Suprapubic skin (tissue), 4 donors: ENCODE measurements around the gene SHFL. TPM values are rescaled to one million over a fixed set of nuclear protein-coding genes. Genes with fewer than 3 reads are reported as not detected.

Source experiments
- DNase-seq, 2 donors: peaks; one replicate each; pipeline ENCODE4 v3.0.0-alpha.2; 2019; ENCODE audit warnings: low spot score in 2 of 2
- H3K27ac ChIP-seq: fragments of 200-600 bp; sonication (generic); one replicate; pipeline ENCODE4 v1.5.1; 2019
- H3K27me3 ChIP-seq: fragments of 200-600 bp; sonication (generic); one replicate; pipeline ENCODE4 v1.5.1; 2019
- H3K36me3 ChIP-seq: fragments of 200-600 bp; sonication (generic); one replicate; pipeline ENCODE4 v1.5.1; 2019
- H3K4me1 ChIP-seq: fragments of 200-600 bp; sonication (generic); one replicate; pipeline ENCODE4 v1.5.1; 2019
- H3K4me3 ChIP-seq: fragments of 200-600 bp; sonication (generic); one replicate; pipeline ENCODE4 v1.5.1; 2019; ENCODE audit warnings: mild to moderate bottlenecking
- H3K9me3 ChIP-seq: fragments of 200-600 bp; sonication (generic); one replicate; pipeline ENCODE4 v1.5.1; 2019
- EP300 ChIP-seq: sonication (generic); formaldehyde crosslinking; IDR thresholded peaks from one replicate; pipeline ENCODE4 v1.6.1; 2017; ENCODE audit warnings: antibody characterized with exemption
- POLR2A ChIP-seq, 2 donors: fragments of 450-650 bp; IDR thresholded peaks; one replicate each; pipeline ENCODE4 v1.6.1; 2017; ENCODE audit warnings: antibody characterized with exemption in 2 of 2, mild to moderate bottlenecking in 2 of 2, moderate library complexity in 2 of 2
- POLR2AphosphoS5 ChIP-seq, 3 donors: sonication (generic); formaldehyde crosslinking; IDR thresholded peaks; one replicate each; pipeline ENCODE4 v1.6.1; 2017; ENCODE audit warnings: antibody characterized with exemption in 3 of 3
- WGBS: methylation state at CpG from one replicate; pipeline ENCODE4 v1.1.5; 2018; 5-methylcytosine and 5-hydroxymethylcytosine counted together
- total RNA-seq, 4 donors: library from RNA; depleted of rRNA; stranded (reverse); fragments of >200 nt; gene quantifications; one replicate each; pipeline ENCODE4 v1.1.0, GENCODE V29; 2016
- TF ChIP-seq, protein P1 (sequence below), 2 donors: fragments of 200-600 bp in 1 of 2; fragments of 450-650 bp in 1 of 2; sonication (generic) in 1 of 2; IDR thresholded peaks; one replicate each; pipeline ENCODE4 v1.5.1; 2016 to 2019; ENCODE audit warnings: antibody characterized with exemption in 2 of 2, mild to moderate bottlenecking in 1 of 2, moderate library complexity in 1 of 2

Gene SHFL
- total RNA-seq, 4 donors from 2014 or later: 11.8 to 26.7 (median 22.3) TPM

DNA sequence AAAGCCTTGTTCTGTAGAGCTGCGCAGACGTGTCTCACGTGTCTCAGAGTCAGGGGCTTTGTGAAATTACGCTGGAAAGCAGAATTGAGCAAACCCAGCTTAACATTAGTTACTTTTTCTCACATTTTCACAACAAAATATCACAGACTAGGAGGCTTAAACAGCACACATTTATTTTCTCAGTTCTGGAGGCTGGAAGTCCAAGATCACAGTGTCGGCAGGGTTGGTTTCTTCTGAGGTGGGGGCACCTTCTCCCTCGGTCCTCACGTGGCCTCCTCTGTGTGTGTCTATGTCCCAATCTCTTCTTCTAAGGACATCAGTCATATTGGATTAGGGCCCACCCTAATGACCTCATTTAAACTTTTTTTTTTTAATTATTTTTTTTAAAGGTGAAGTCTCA lies 38.3 kb downstream of the SHFL start:
- H3K4me1 ChIP-seq: peaks cover 17% of the 10 kb centered on the region
- DNase-seq: no peak
- H3K36me3 ChIP-seq: peaks cover 16% of the 10 kb centered on the region
- H3K27ac ChIP-seq: no peak overlapping the region
- WGBS: 95% methylated on average over 7 of the region's 7 CpGs
- no peaks in the 10 kb centered on the region for H3K27me3 ChIP-seq
- no peak for TF ChIP-seq POLR2AphosphoS5 (IDR thresholded peaks at IDR 0.05)
- TF ChIP-seq, protein P1, sequence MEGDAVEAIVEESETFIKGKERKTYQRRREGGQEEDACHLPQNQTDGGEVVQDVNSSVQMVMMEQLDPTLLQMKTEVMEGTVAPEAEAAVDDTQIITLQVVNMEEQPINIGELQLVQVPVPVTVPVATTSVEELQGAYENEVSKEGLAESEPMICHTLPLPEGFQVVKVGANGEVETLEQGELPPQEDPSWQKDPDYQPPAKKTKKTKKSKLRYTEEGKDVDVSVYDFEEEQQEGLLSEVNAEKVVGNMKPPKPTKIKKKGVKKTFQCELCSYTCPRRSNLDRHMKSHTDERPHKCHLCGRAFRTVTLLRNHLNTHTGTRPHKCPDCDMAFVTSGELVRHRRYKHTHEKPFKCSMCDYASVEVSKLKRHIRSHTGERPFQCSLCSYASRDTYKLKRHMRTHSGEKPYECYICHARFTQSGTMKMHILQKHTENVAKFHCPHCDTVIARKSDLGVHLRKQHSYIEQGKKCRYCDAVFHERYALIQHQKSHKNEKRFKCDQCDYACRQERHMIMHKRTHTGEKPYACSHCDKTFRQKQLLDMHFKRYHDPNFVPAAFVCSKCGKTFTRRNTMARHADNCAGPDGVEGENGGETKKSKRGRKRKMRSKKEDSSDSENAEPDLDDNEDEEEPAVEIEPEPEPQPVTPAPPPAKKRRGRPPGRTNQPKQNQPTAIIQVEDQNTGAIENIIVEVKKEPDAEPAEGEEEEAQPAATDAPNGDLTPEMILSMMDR (IDR thresholded peaks at IDR 0.05): no peak
- TF ChIP-seq EP300: no peak
- TF ChIP-seq POLR2A (IDR thresholded peaks at IDR 0.05): no peak
- no peaks in the 10 kb centered on the region for H3K9me3 ChIP-seq
- no peak overlapping the region for H3K4me3 ChIP-seq

DNA sequence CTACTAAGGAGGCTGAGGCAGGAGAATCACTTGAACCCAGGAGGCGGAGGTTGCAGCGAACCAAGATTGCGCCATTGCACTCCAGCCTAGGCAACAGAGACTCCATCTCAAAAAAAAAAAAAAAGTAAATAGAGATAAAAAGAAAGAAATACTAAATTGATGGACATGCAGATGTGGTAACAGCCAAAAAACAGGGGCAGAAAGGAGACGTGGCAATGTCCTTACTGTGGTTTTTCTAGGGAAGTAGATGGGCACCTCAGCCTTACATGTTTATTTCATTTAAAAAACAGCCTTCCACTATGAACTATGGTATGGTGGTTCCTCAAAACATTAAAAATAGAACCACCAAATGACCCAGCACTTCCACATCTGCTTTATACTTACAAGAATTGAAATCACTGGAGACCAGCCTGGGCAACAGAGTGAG lies 40.1 kb downstream of the SHFL start:
- WGBS: 84% methylated on average over 4 of the region's 4 CpGs
- Histone ChIP-seq H3K4me3 (no peak overlapping the region), H3K27ac (no peak overlapping the region), H3K27me3 (no peaks in the 10 kb centered on the region), H3K4me1 (peaks cover 5% of the 10 kb centered on the region), H3K36me3 (peaks cover 17% of the 10 kb centered on the region), H3K9me3 (no peaks in the 10 kb centered on the region)
- TF ChIP-seq, protein P1 (IDR thresholded peaks at IDR 0.05): no peak
- TF ChIP-seq EP300: no peak
- TF ChIP-seq POLR2AphosphoS5 (IDR thresholded peaks at IDR 0.05): no peak
- no peak for TF ChIP-seq POLR2A (IDR thresholded peaks at IDR 0.05)
- DNase-seq: no peak

DNA sequence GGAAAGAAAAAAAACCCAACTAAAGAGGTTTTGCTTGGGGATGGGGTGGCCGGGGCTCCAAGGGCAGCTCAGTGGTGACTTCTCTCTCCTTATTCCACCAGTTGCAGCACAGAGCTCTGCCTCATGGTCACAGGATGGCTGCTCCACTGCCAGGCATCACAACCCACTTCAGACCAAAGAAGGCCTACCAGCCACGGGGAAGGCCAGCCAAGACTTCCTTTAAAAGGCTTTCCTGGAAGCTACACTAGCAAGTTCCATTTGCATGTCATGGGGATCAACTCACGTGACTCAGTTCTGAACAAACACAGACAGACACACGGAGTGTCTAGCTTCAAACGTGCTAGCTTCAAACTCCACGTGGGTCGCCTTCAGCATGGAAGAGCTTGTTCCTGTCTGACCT lies 46.8 kb downstream of the SHFL start:
- WGBS: 91% methylated on average over 7 of the region's 7 CpGs
- no peak for TF ChIP-seq EP300
- TF ChIP-seq, protein P1 (IDR thresholded peaks at IDR 0.05): no peak
- no peak for TF ChIP-seq POLR2A (IDR thresholded peaks at IDR 0.05)
- TF ChIP-seq POLR2AphosphoS5 (IDR thresholded peaks at IDR 0.05): no peak
- no peaks in the 10 kb centered on the region for H3K9me3 ChIP-seq
- no peaks in the 10 kb centered on the region for H3K27me3 ChIP-seq
- no peaks in the 10 kb centered on the region for H3K4me1 ChIP-seq
- no peak for DNase-seq
- H3K36me3 ChIP-seq: peaks cover 62% of the 10 kb centered on the region
- no peak overlapping the region for H3K27ac ChIP-seq
- no peak overlapping the region for H3K4me3 ChIP-seq

DNA sequence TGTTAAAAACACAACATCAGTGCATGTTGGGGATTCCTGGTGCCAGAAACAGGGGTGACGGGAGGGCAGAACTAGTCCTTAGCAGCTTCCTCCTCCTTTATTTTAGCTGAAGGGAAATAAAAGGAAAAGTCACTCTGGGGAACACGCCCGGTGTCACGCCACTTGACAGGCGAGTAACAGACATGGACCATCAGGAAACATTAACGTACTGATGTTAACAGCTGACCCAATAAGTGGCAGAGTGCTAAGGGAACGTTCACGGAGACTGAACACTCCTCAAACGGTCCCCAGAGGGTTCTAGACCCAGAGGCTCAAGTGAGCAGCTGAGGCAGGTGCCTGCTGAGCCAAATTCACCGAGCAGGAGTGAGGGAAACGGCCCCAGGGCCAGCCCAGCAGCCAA lies 47.5 kb downstream of the SHFL start:
- WGBS: 85% methylated on average over 11 of the region's 11 CpGs
- H3K36me3 ChIP-seq: peaks cover 69% of the 10 kb centered on the region
- H3K9me3 ChIP-seq: no peaks in the 10 kb centered on the region
- H3K4me3 ChIP-seq: no peak overlapping the region
- no peak for TF ChIP-seq EP300
- no peak for TF ChIP-seq POLR2AphosphoS5 (IDR thresholded peaks at IDR 0.05)
- TF ChIP-seq POLR2A (IDR thresholded peaks at IDR 0.05): no peak
- H3K27ac ChIP-seq: no peak overlapping the region
- DNase-seq: no peak
- H3K27me3 ChIP-seq: no peaks in the 10 kb centered on the region
- no peaks in the 10 kb centered on the region for H3K4me1 ChIP-seq

DNA sequence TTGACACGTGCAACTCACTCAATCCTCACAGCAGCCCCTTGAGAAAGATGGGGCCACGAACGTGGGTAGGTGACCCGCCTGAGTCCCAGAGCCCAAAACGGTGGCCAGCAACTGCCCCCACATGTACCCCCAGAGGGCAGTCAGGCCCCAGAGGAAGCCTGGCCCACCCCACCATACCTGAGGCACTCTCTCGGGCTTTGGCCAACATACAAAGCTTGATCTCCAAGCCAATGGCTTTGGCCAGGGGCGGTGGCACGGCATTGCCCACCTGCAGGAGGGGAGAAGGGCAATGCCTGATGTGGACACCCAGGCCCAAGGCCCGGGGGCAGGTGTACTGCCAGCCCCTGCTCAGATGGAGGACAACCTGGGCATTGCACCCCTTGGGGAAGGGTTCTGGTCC lies 47.9 kb downstream of the SHFL start:
- Histone ChIP-seq H3K27ac (no peak overlapping the region), H3K36me3 (peaks cover 70% of the 10 kb centered on the region)
- WGBS: 87% methylated on average over 4 of the region's 9 CpGs

More for the DNA sequence above, 47.9 kb downstream of the SHFL start:
- Histone ChIP-seq H3K4me3 (no peak overlapping the region), H3K27me3 (no peaks in the 10 kb centered on the region), H3K9me3 (no peaks in the 10 kb centered on the region), H3K4me1 (no peaks in the 10 kb centered on the region)
- DNase-seq: no peak
- TF ChIP-seq, protein P1 (IDR thresholded peaks at IDR 0.05): no peak
- TF ChIP-seq EP300: no peak
- TF ChIP-seq POLR2AphosphoS5 (IDR thresholded peaks at IDR 0.05): no peak
- TF ChIP-seq POLR2A (IDR thresholded peaks at IDR 0.05): no peak
